Naive thymus-derived CD8-positive, alpha-beta T cell (primary cell): ENCODE results near the gene SLC39A3. TPM values are rescaled to one million over a fixed set of nuclear protein-coding genes. Genes with fewer than 3 reads are reported as not detected.

Source experiments
- ATAC-seq, 2 donors: fragments of 150-1000 bp; cut with Tn5 transposase in 1 of 2; sonication (Bioruptor Pico), chemical (Tn5 transposase) in 1 of 2; 1 replicate in 1 of 2; 2 replicates in 1 of 2; pipeline ENCODE4 v1.10.0; 2021; ENCODE audit warnings: mild to moderate bottlenecking in 2 of 2, moderate library complexity in 2 of 2
- POLR2A ChIA-PET: fragments of 350-600 bp; sonication (Branson Sonifier 250); formaldehyde crosslinking; loops from one replicate; lab custom pipeline; 2021; ENCODE audit warnings: antibody characterized with exemption; lab: Charles Lee
- DNase-seq, 10 donors: peaks; one replicate each; pipeline versions ENCODE4 v3.0.0 to v3.0.0-alpha.2; 2020 to 2022
- H3K27ac Mint-ChIP-seq, 10 donors: one replicate each; pipeline ENCODE4 v1.8.0; 2020 to 2022; ENCODE audit warnings: mild to moderate bottlenecking in 10 of 10, mixed read lengths in 10 of 10, moderate library complexity in 4 of 10, inconsistent platforms in 1 of 10
- H3K27me3 Mint-ChIP-seq, 5 donors: one replicate each; pipeline ENCODE4 v1.8.0; 2021 to 2022; ENCODE audit warnings: mixed read lengths in 5 of 5
- H3K36me3 Mint-ChIP-seq, 3 donors: one replicate each; pipeline ENCODE4 v1.8.0; 2020 to 2022; ENCODE audit warnings: mixed read lengths in 3 of 3, mild to moderate bottlenecking in 2 of 3, inconsistent platforms in 1 of 3
- H3K4me1 Mint-ChIP-seq, 4 donors: one replicate each; pipeline ENCODE4 v1.8.0; 2021 to 2022; ENCODE audit warnings: mixed read lengths in 4 of 4
- H3K4me3 Mint-ChIP-seq, 10 donors: one replicate each; pipeline ENCODE4 v1.8.0; 2020 to 2022; ENCODE audit warnings: mild to moderate bottlenecking in 10 of 10, mixed read lengths in 10 of 10, moderate library complexity in 6 of 10, inconsistent platforms in 1 of 10
- H3K9me3 Mint-ChIP-seq, 9 donors: one replicate each; pipeline ENCODE4 v1.8.0; 2020 to 2022; ENCODE audit warnings: mixed read lengths in 9 of 9, mild to moderate bottlenecking in 3 of 9, inconsistent platforms in 1 of 9, moderate library complexity in 1 of 9
- polyA plus RNA-seq, 3 donors: library from polyadenylated mRNA; unstranded; fragments of 300-500 nt; fragmentation: Illumina TruSeq; gene quantifications; one replicate each; pipeline ENCODE4 v1.2.3, GENCODE V29; 2021
- total RNA-seq, 8 experiments: library from RNA in 2 of 8; stranded (reverse) in 2 of 8; gene quantifications; one replicate each; pipeline ENCODE4 v1.2.3 and lab custom pipeline; 2021 to 2026

SLC39A3 gene
- total and polyA plus RNA-seq, 5 experiments from 2014 or later, result 23.2 to 43.8 (median 41.1) TPM

DNA sequence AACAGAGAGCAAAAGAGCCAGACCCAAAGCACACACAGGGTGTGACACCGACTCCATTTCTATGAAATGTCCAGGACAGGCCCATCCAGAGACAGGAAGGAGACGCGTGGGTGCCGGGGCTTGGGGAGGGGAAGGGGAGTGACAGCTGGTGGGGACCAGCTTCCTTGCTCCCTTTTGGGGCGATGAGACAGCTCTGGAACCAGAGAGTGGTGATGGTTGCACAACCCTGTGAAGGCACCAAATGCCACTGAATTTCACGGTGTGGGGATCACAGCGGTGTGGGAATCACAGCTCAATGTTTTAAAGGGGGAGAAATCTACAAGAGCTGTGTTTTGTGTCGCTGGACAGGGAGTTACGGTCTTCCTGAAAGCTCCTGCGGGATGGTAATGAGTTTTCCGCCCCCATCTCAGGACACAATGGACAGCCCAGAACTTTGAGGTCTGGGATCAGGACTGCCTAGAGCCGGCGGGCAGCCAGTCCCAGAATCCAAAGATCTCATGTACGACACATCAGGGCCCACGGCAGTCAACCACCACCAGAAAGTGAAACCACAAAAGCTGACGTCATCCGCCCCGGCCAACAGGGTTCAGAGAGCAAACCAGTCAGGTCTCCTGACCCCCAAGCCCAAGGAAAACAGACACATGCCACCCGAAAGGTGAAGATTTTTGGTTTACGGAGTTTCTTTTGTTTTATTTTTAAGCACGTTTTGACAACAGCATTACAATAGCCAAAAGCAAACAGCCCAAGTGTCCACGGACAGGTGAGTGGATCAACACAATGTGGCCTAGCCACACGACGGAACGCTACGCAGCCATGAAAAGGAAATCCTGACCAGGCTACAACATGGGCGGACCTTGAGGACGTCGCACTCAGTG is 36.0 kb upstream of the SLC39A3 start:
- Mint-ChIP-seq H3K27ac (peak overlapping the region; percentile 93 to 99 (median 97)), H3K36me3 (peaks cover 0 to 3% (median 3%) of the 10 kb centered on the region in 3 donors), H3K4me1 (peaks cover 29 to 56% (median 45%) of the 10 kb centered on the region in 4 donors), H3K9me3 (no peaks in the 10 kb centered on the region), H3K4me3 (peak overlapping the region; percentile 79 to 90 (median 85)), H3K27me3 (no peaks in the 10 kb centered on the region)
- peak; percentile 22 to 77 (median 62) for DNase-seq
- POLR2A ChIA-PET, result interaction anchor here (0.7 kb wide), 1 partner anchor 9 kb away, joined by 3 read pairs; the partner anchor contains the start of gene THOP1
- ATAC-seq, result peak; percentile 84 to 88

DNA sequence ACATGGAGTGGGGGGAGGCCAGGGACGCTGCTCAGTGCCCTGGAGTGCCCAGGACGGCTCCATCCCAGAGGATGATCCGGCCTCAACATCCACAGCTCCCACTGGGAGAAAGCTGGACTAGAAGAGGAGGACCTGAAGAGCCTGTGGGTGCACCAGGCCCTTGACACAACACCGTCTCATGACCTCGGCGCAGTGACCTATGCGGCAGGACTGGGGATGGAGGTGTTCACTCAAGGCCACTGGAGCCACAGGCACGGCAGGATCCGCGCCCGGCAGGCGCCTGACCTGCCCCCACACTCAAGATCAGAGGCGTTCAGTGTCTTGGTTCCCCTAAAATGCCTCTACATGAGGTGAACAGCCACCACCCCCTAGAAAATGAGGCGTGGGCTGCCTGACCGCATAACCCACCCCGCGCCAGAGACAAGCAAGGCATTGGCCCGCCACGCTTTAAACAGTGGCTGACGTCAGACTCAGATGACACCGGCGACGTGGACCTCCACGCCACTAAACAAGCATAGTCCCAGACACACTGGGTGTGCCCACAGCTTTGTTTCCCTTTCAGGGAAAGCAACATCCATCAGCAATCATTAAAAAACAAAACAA is 35.2 kb upstream of the SLC39A3 start:
- H3K36me3 Mint-ChIP-seq, result peaks cover 0 to 3% (median 3%) of the 10 kb centered on the region in 3 donors
- H3K27ac Mint-ChIP-seq, result peak overlapping the region; percentile 93 to 99 (median 97)
- H3K4me3 Mint-ChIP-seq, result peak overlapping the region; percentile 79 to 90 (median 85)
- H3K4me1 Mint-ChIP-seq, result peaks cover 24 to 52% (median 40%) of the 10 kb centered on the region in 4 donors
- H3K27me3 Mint-ChIP-seq, result no peaks in the 10 kb centered on the region
- POLR2A ChIA-PET, result interaction anchor here (0.7 kb wide), 1 partner anchor 10 kb away, joined by 3 read pairs; the partner anchor contains the start of gene THOP1
- DNase-seq (peak in 2 of 10 donors; percentile 6 to 30), ATAC-seq (peak; percentile 7 to 37)
- no peaks in the 10 kb centered on the region for H3K9me3 Mint-ChIP-seq

DNA sequence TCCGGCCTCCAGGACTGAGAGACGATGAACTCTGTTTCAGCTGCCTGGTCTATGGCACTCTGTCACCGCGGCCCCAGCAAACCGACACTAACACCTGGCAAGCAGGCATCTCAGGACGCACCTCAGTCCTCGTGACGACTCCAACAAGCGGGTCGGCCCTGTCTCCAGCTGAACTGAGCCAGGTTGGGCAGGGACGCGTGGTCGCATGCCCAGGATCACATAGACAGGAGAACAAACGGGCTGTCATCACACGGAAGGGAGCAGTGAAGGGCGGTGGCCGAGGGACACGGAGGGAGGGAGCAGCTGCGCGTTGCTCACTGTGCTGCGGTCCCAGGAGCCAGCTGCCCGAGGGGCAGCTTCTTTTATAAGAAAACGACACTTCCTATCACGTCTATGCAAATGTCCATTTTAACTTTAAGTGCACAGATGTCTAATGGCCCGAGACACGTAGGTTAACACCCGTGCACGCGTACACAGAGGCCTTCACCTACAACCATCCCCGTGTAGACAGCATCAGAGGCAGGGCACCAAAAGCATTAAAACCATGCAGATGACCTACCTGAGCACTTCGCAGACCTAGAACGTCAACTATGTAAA is 34.4 kb upstream of the SLC39A3 start:
- Mint-ChIP-seq H3K9me3 (no peaks in the 10 kb centered on the region), H3K27ac (peak overlapping the region in 8 of 10 donors; percentile 5 to 99 (median 87)), H3K27me3 (no peaks in the 10 kb centered on the region), H3K4me3 (peak overlapping the region in 1 of 10 donors; percentile 33), H3K4me1 (peaks cover 23 to 52% (median 37%) of the 10 kb centered on the region in 4 donors), H3K36me3 (peaks cover 0 to 3% (median 3%) of the 10 kb centered on the region in 3 donors)
- ATAC-seq (no peak), DNase-seq (no peak)
- POLR2A ChIA-PET, result no interaction called here

- H3K36me3 Mint-ChIP-seq, result peaks cover 0 to 9% (median 3%) of the 10 kb centered on the region in 3 donors
- H3K4me3 Mint-ChIP-seq, result peak overlapping the region in 1 of 10 donors; percentile 26
- peaks cover 21 to 44% (median 33%) of the 10 kb centered on the region in 4 donors for H3K4me1 Mint-ChIP-seq
- ATAC-seq, result no peak
- DNase-seq, result no peak
- H3K9me3 Mint-ChIP-seq, result no peaks in the 10 kb centered on the region
- POLR2A ChIA-PET, result interaction anchor here (0.6 kb wide), 1 partner anchor 666 kb away, joined by 4 read pairs; no protein-coding TSS in a partner anchor
- H3K27ac Mint-ChIP-seq, result peak overlapping the region in 2 of 10 donors; percentile 24 to 66
- no peaks in the 10 kb centered on the region for H3K27me3 Mint-ChIP-seq
Observed at GRCh38 chr19:2771786-2772674, 32.2 kb upstream of the SLC39A3 start.

DNA sequence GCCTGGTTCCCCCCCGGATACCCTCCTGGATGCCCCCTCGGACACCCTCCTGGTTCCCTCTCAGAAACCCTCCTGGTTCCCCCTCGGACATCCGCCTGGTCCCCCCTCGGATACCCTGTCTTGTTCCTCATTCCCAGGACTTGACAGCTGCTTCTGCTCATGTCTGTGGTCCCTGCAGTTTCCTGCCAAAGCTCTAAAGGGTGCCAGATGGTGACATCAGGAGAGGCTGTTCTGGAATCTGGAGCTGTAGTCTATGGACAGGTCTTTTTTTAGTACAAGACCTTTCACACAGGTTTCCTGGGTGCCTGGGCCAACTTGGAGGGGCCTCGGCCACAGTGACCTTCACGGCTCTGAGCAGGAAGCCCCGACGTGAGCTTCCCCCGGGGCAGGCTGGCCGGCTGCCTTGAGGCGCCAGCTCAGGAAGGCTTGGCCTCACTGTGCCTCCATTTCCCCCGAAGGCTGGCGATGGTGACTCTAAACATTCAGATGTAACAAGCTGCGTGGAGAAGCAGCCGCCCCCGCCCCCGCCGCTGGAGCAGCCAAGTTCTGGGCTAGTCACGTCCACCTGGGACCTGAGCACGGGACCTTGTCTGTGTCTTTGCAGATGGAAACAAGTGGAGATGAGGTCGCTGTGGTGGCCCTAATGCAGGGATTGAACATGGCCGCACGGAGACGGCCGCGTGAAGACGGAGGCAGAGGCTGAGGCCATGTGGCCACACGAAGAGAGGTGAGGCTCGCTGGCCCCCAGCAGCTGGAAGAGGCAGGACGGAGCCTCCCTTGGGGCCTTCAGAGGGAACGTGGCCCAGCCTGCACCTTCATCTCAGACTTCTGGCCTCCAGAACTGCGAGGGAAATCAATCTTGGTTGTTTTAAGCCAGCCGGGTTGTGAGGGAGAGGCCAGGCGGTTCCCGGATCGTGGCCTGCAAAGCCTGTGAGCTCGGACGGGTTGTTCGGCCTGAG is 30.5 kb upstream of the SLC39A3 start:
- H3K9me3 Mint-ChIP-seq, result no peaks in the 10 kb centered on the region
- peak overlapping the region in 2 of 10 donors; percentile 48 to 72 for H3K27ac Mint-ChIP-seq
- POLR2A ChIA-PET, result interaction anchor here (0.7 kb wide), 1 partner anchor 15 kb away, joined by 4 read pairs; the partner anchor contains the start of gene THOP1
- peaks cover 0 to 19% (median 3%) of the 10 kb centered on the region in 3 donors for H3K36me3 Mint-ChIP-seq
- DNase-seq (no peak), ATAC-seq (no peak)
- H3K4me3 Mint-ChIP-seq, result no peak overlapping the region
- H3K27me3 Mint-ChIP-seq, result no peaks in the 10 kb centered on the region
- peaks cover 11 to 31% (median 21%) of the 10 kb centered on the region in 4 donors for H3K4me1 Mint-ChIP-seq

DNA sequence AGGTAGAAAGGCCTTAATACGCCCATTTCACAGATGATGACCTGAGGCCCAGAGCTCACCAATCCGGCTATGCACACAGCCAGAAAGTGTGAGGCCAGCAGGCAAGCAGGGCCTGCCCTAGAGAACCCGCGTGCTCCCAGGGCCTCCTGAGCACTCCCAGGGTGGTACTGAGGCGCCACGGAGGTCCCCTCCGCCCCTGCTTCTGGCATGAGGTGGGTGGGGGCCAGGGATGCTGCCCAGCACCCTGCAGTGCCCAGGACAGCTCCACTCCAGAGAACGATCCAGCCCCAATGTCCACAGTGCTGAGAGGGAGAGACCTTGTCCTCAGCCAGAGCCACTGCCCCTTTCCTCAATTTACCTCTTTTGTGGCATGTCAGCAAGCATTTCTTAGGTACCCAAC is 29.4 kb upstream of the SLC39A3 start:
- Mint-ChIP-seq H3K4me1 (peaks cover 5 to 20% (median 11%) of the 10 kb centered on the region in 4 donors), H3K4me3 (no peak overlapping the region), H3K27ac (no peak overlapping the region), H3K27me3 (no peaks in the 10 kb centered on the region), H3K9me3 (no peaks in the 10 kb centered on the region), H3K36me3 (peaks cover 0 to 31% (median 0%) of the 10 kb centered on the region in 3 donors)
- DNase-seq (no peak), ATAC-seq (no peak)
- POLR2A ChIA-PET, result no interaction called here

- no peak for DNase-seq
- H3K36me3 Mint-ChIP-seq, result peaks cover 0 to 37% (median 0%) of the 10 kb centered on the region in 3 donors
- no peaks in the 10 kb centered on the region for H3K9me3 Mint-ChIP-seq
- no peak for ATAC-seq
- no peaks in the 10 kb centered on the region for H3K27me3 Mint-ChIP-seq
- peaks cover 3 to 16% (median 7%) of the 10 kb centered on the region in 4 donors for H3K4me1 Mint-ChIP-seq
- POLR2A ChIA-PET, result no interaction called here
- H3K4me3 Mint-ChIP-seq, result no peak overlapping the region
- H3K27ac Mint-ChIP-seq, result no peak overlapping the region
Observed at GRCh38 chr19:2768365-2769132, 28.7 kb upstream of the SLC39A3 start.

DNA sequence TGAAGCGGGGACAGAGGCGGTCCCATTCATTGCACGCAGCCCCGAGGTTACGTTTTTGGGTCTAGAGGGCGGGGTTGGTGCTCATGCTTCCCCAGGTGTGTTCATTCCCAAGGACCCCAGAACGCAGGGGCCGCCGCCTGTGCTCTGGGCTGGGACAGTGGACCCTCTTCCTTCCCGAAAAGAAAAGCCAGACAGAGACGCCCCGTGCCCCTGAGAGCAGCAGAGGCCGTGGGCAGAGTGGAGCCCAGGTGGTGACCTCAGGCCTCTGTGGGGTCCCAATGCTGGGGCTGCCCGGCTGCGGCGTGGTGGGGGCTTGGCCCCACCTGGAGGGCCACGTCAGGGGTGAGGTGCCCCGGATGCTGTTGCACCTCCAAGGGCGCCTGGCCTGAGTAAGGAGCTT is 27.9 kb upstream of the SLC39A3 start:
- Mint-ChIP-seq H3K27me3 (no peaks in the 10 kb centered on the region), H3K36me3 (peaks cover 0 to 43% (median 0%) of the 10 kb centered on the region in 3 donors), H3K4me1 (peaks cover 3 to 16% (median 7%) of the 10 kb centered on the region in 4 donors), H3K9me3 (no peaks in the 10 kb centered on the region), H3K27ac (no peak overlapping the region), H3K4me3 (no peak overlapping the region)
- DNase-seq (no peak), ATAC-seq (no peak)
- POLR2A ChIA-PET, result no interaction called here

GRCh38 chr19:2766594-2767372 is 27.0 kb upstream of the SLC39A3 start:
- no peaks in the 10 kb centered on the region for H3K9me3 Mint-ChIP-seq
- no peaks in the 10 kb centered on the region for H3K27me3 Mint-ChIP-seq
- ATAC-seq, result no peak
- POLR2A ChIA-PET, result no interaction called here
- no peak for DNase-seq
- H3K27ac Mint-ChIP-seq, result no peak overlapping the region
- H3K36me3 Mint-ChIP-seq, result peaks cover 0 to 48% (median 2%) of the 10 kb centered on the region in 3 donors
- peaks cover 0 to 11% (median 1%) of the 10 kb centered on the region in 4 donors for H3K4me1 Mint-ChIP-seq
- H3K4me3 Mint-ChIP-seq, result no peak overlapping the region

DNA sequence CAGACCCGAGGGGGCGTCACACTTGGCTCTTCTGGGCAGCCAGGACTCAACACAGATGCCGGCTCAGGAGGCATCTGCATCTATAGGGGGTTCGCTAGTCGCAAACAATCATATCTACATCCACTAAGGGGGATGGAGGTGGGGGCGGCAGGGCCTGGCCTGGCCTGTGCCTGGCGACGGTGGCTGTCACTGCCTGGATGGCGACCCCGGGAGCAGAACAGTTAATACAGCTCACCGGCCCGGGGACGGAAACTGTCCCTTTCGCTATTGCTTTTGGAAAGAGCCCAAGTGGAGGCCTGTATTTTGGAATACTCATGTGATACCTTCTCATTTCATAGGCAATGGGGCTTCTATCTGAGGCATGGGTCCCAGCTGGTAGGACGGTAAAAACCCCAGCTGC is 25.6 kb upstream of the SLC39A3 start:
- POLR2A ChIA-PET, result interaction anchor here (0.6 kb wide), 1 partner anchor 585 kb away, joined by 6 read pairs; no protein-coding TSS in a partner anchor
- no peaks in the 10 kb centered on the region for H3K9me3 Mint-ChIP-seq
- no peak for DNase-seq

More for the DNA sequence above, 25.6 kb upstream of the SLC39A3 start:
- ATAC-seq, result no peak
- H3K4me3 Mint-ChIP-seq, result no peak overlapping the region
- no peak overlapping the region for H3K27ac Mint-ChIP-seq
- no peaks in the 10 kb centered on the region for H3K27me3 Mint-ChIP-seq
- peaks cover 0 to 3% (median 0%) of the 10 kb centered on the region in 4 donors for H3K4me1 Mint-ChIP-seq
- H3K36me3 Mint-ChIP-seq, result peaks cover 0 to 52% (median 2%) of the 10 kb centered on the region in 3 donors
